RWPE1 (cell line): Measurements from ENCODE around the gene NMBR.
"Not testable (repeated sequence)": the region's sequence is repeated elsewhere in the genome, so short reads cannot be mapped to it uniquely, and the experiment has no call there.

Experiments
- CTCF ChIA-PET: fragments of 350-600 bp; sonication (Branson Sonifier 250); formaldehyde crosslinking; extraction: SDS; loops from one replicate; lab custom pipeline; 2021; lab: Yijun Ruan, JAX
- POLR2A ChIA-PET: fragments of 400-600 bp; formaldehyde crosslinking; extraction: SDS; loops from one replicate; lab custom pipeline; 2020; ENCODE audit warnings: antibody characterized with exemption; ENCODE audit not compliant: low non-redundant PET; lab: Yijun Ruan, JAX
- DNase-seq: peaks from one replicate; pipeline ENCODE4 v3.0.0; 2012; ENCODE audit warnings: low spot score
- H3K27ac ChIP-seq: fragments of 450-650 bp; 2 replicates; pipeline ENCODE4 v1.5.1; 2017
- CTCF ChIP-seq: fragments of 450-650 bp; conservative IDR thresholded peaks from 2 replicates; pipeline ENCODE4 v1.5.1; 2017; ENCODE audit warnings: low read depth, mild to moderate bottlenecking

Gene NMBR

GRCh38 chr6:142118328-142118727 lies 28.6 kb downstream of the NMBR start:
- no peak for TF ChIP-seq CTCF
- no peak overlapping the region for H3K27ac ChIP-seq
- DNase-seq, result no peak
- CTCF ChIA-PET, result no interaction called here
- POLR2A ChIA-PET, result no interaction called here

- ChIA-PET POLR2A (no interaction called here), CTCF (no interaction called here)
- no peak for DNase-seq
- H3K27ac ChIP-seq, result no peak overlapping the region
- no peak for TF ChIP-seq CTCF
Observed at GRCh38 chr6:142117366-142117765, 29.6 kb downstream of the NMBR start.

GRCh38 chr6:142112451-142113061 lies 34.4 kb downstream of the NMBR start:
- TF ChIP-seq CTCF, result peak; percentile 76
- no peak overlapping the region for H3K27ac ChIP-seq
- peak; percentile 57 for DNase-seq
- POLR2A ChIA-PET, result no interaction called here
- CTCF ChIA-PET, result interaction anchor here (0.6 to 2.4 kb wide), 5 partner anchors 17 to 863 kb away, joined by 3 to 15 read pairs (median 6); no protein-coding TSS in a partner anchor

GRCh38 chr6:142110820-142111219 lies 36.1 kb downstream of the NMBR start:
- DNase-seq, H3K27ac ChIP-seq, POLR2A ChIA-PET: not testable (repeated sequence)
- CTCF ChIA-PET, result interaction anchor here (2.4 kb wide), 1 partner anchor 121 kb away, joined by 15 read pairs; no protein-coding TSS in a partner anchor

GRCh38 chr6:142104820-142105219 lies 42.1 kb downstream of the NMBR start:
- CTCF ChIA-PET, H3K27ac ChIP-seq, DNase-seq, POLR2A ChIA-PET: not testable (repeated sequence)

- ChIA-PET CTCF (no interaction called here), POLR2A (no interaction called here)
- H3K27ac ChIP-seq, result no peak overlapping the region
- no peak for TF ChIP-seq CTCF
- DNase-seq, result peak; percentile 71
Observed at GRCh38 chr6:142088858-142089216, 58.1 kb downstream of the NMBR start.

- ChIA-PET POLR2A (no interaction called here), CTCF (interaction anchor here (0.6 kb wide), 1 partner anchor 37 kb away, joined by 3 read pairs; no protein-coding TSS in a partner anchor)
- H3K27ac ChIP-seq, result no peak overlapping the region
- DNase-seq, result no peak
- no peak for TF ChIP-seq CTCF
Observed at GRCh38 chr6:142087950-142088857, 58.7 kb downstream of the NMBR start.
